Urinary bladder (tissue), 4 donors: Measurements from ENCODE around the gene EHBP1. TPM values are rescaled to one million over a fixed set of nuclear protein-coding genes. Genes with fewer than 3 reads are reported as not detected.

Source experiments
- DNase-seq: peaks from one replicate; pipeline ENCODE4 v3.0.0-alpha.2; 2015; ENCODE audit errors: extremely low spot score
- H3K27ac ChIP-seq: one replicate; pipeline ENCODE4 v1.5.1; 2013; ENCODE audit warnings: low read depth, mild to moderate bottlenecking, moderate library complexity
- H3K36me3 ChIP-seq: one replicate; pipeline ENCODE4 v1.6.1; 2013; ENCODE audit warnings: mild to moderate bottlenecking, moderate library complexity; ENCODE audit not compliant: insufficient read depth
- H3K4me1 ChIP-seq: one replicate; pipeline ENCODE4 v1.6.1; 2013; ENCODE audit warnings: mild to moderate bottlenecking, moderate library complexity; ENCODE audit not compliant: insufficient read depth
- H3K4me3 ChIP-seq: one replicate; pipeline ENCODE4 v1.5.1; 2013; ENCODE audit warnings: low read depth, low read length
- WGBS: extraction: QIAGEN DNeasy Blood & Tissue Kit; methylation state at CpG from one replicate; pipeline ENCODE4 v1.1.7; 2013; 5-methylcytosine and 5-hydroxymethylcytosine counted together
- polyA plus RNA-seq: library from polyadenylated mRNA; stranded (reverse); fragments of 200-250 nt; gene quantifications from one replicate; pipeline ENCODE4 v1.2.3, GENCODE V29; 2013
- total RNA-seq: library from RNA; depleted of rRNA; stranded (reverse); fragments of >200 nt; gene quantifications from one replicate; pipeline ENCODE4 v1.2.3, GENCODE V29; 2014
- donor health status: healthy with polysubstance abuse.
- donor health status: healthy.

The EHBP1 gene
- total and polyA plus RNA-seq, 2 donors = 41.0 to 145 TPM

- H3K4me3 ChIP-seq = no peak overlapping the region
- H3K4me1 ChIP-seq = no peaks in the 10 kb centered on the region
- no peak for DNase-seq
- no peaks in the 10 kb centered on the region for H3K36me3 ChIP-seq
- WGBS = 98% methylated on average over 2 of the region's 2 CpGs
- no peak overlapping the region for H3K27ac ChIP-seq
Measured at GRCh38 chr2:62974999-62975398, 269.5 kb downstream of the EHBP1 start.

GRCh38 chr2:62991605-62992004 is 286.1 kb downstream of the EHBP1 start:
- Histone ChIP-seq H3K4me1 (no peaks in the 10 kb centered on the region), H3K36me3 (no peaks in the 10 kb centered on the region), H3K27ac (no peak overlapping the region), H3K4me3 (no peak overlapping the region)
- DNase-seq = no peak
- 90% methylated on average over 3 of the region's 3 CpGs for WGBS

DNA sequence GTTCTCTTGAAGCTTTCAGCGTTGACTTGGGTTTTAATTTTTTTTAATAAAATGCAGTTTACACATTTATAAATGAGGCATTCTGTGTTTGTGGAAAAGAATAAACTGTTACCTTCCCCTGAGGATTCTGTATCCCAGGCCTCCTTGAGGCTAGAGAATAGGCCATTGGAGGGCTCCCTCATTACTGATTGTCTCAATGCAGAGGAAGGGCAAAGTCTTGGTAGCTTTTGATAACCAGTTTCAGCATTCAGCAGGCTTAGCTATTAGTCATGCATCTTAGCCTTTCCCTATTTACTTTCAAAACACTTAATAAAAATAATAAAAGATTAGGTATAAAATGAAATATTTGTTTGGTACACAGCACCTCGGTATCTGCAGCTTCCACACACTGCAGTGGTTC is 287.0 kb downstream of the EHBP1 start:
- Histone ChIP-seq H3K36me3 (no peaks in the 10 kb centered on the region), H3K4me1 (no peaks in the 10 kb centered on the region), H3K27ac (no peak overlapping the region), H3K4me3 (no peak overlapping the region)
- DNase-seq = no peak
- WGBS = 86% methylated on average over 2 of the region's 2 CpGs

DNA sequence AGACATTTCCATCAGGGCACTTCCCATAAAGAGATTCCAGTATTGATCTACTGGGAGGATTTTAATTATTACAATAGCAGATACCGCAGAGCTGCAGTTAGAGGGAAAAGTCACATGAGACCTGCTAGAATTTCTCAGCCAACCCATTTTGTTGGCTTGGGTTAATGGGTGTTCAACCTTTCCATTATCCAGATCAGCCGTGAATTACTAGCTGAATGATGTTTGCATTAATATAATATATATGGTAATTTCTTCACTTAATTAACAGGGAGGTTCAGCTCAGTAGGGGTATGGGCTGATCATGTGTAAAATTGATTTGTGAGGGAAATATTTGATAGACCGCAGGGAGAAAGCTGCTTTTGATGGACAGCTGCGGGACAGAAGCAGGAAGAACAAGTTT is 288.7 kb downstream of the EHBP1 start:
- Histone ChIP-seq H3K4me3 (no peak overlapping the region), H3K36me3 (no peaks in the 10 kb centered on the region), H3K27ac (no peak overlapping the region), H3K4me1 (no peaks in the 10 kb centered on the region)
- WGBS = 95% methylated on average over 4 of the region's 4 CpGs
- DNase-seq = no peak

GRCh38 chr2:62996534-62997186 is 291.1 kb downstream of the EHBP1 start:
- H3K4me1 ChIP-seq = no peaks in the 10 kb centered on the region
- 94% methylated on average over 12 of the region's 12 CpGs for WGBS

DNA sequence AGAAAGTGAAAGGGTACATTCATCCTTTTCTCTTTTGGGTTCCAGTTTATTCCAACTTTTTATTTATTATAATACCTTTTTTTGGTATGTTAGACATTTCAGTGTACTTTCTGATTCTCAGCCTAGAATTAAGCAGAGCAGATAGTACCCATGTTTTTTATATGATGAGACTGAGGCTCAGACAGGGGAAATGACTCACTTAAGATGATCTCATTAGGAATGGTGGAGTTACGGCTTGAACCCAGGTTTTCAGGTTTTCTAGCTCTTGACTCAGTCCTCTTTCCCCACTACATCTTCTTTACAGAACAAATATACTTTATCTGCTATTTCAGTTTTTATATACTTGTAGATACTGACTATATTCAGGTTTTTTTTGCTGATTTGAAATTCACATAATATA is 293.4 kb downstream of the EHBP1 start:
- Histone ChIP-seq H3K4me1 (no peaks in the 10 kb centered on the region), H3K27ac (no peak overlapping the region), H3K36me3 (peaks cover 2% of the 10 kb centered on the region), H3K4me3 (no peak overlapping the region)
- 90% methylated on average over 1 of the region's 1 CpG for WGBS
- DNase-seq = no peak

More at GRCh38 chr2:62996534-62997186, 291.1 kb downstream of the EHBP1 start:
- DNase-seq = no peak
- Histone ChIP-seq H3K4me3 (no peak overlapping the region), H3K27ac (no peak overlapping the region), H3K36me3 (peaks cover 2% of the 10 kb centered on the region)

GRCh38 chr2:62999905-63000304 is 294.4 kb downstream of the EHBP1 start:
- 71% methylated on average over 1 of the region's 1 CpG for WGBS
- H3K4me1 ChIP-seq = no peaks in the 10 kb centered on the region
- no peak overlapping the region for H3K4me3 ChIP-seq
- peaks cover 2% of the 10 kb centered on the region for H3K36me3 ChIP-seq
- DNase-seq = no peak
- no peak overlapping the region for H3K27ac ChIP-seq

DNA sequence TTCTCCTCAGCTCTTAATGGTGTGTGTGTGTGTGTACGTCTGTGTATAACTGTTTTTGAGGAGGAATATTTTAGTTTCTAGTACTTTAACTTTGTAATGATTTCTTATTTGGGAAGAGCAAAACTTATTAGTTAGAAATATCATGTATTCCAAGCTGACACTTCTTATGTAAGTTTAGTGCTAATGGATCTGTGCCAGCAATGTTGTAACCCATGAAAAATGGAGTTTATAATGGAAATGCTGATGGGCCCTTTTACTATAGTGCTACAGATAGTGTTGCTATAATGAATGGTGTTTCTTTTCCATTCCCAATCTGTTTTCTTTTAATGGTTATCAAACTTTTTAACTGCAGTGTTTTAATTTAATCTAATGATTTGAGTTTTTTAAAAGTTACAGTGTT is 295.3 kb downstream of the EHBP1 start:
- Histone ChIP-seq H3K27ac (no peak overlapping the region), H3K36me3 (peaks cover 2% of the 10 kb centered on the region), H3K4me1 (no peaks in the 10 kb centered on the region), H3K4me3 (no peak overlapping the region)
- DNase-seq = no peak
- WGBS = 74% methylated on average over 1 of the region's 1 CpG

- Histone ChIP-seq H3K4me1 (no peaks in the 10 kb centered on the region), H3K4me3 (no peak overlapping the region), H3K36me3 (peaks cover 2% of the 10 kb centered on the region), H3K27ac (no peak overlapping the region)
- DNase-seq = no peak
Measured at GRCh38 chr2:63001576-63001975, 296.1 kb downstream of the EHBP1 start.

DNA sequence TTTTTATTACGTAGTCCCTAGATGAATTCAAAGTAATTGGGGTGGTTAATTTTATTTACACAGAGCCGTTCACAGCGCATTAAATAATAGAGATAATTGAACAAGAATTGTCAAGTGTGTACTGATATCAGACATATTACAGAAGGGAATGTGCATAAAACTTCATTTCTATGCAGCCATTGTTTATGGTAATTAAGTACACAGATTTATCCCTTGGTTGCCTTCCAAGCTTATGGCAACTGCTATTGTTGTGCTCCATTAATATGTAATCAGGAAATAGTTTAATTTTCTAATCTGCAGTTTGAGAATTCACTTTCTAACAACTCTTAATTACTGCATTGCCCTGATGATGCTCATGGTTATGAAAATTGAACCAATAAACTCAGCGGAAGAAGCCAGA is 297.8 kb downstream of the EHBP1 start:
- Histone ChIP-seq H3K36me3 (peaks cover 2% of the 10 kb centered on the region), H3K4me1 (no peaks in the 10 kb centered on the region), H3K27ac (no peak overlapping the region), H3K4me3 (no peak overlapping the region)
- 95% methylated on average over 4 of the region's 4 CpGs for WGBS
- no peak for DNase-seq

DNA sequence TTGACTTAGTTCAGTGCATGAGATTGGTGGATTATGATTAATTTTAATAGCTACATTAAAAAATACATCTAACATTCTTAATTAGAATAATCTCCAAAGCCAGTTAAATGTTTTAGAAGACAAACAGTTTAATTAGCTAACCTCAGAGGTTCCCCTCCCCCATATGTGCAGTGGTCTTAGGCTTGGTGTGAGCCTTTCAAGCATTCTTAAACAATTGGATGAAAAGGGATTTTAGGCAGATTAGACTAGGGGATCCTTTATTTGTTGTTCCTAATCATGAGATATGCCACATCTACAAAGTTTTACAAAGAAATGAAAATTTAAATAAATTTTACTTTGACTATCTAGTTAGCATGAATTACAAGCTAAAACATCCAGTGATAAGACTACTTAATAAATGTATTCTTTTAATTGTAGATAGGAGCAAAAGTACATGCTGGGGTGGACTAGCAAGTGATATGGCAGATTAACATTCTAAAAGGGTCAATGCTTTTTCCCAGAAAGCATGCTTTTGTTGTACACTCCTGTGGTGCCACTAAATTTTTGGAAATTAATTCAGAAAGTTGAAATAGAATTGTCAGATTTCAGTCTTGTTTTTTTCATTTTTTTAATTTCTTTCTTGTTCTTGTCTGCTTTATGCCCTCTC is 302.4 kb downstream of the EHBP1 start:
- no peak for DNase-seq

GRCh38 chr2:63008838-63009237 is 303.3 kb downstream of the EHBP1 start:
- Histone ChIP-seq H3K27ac (no peak overlapping the region), H3K4me1 (no peaks in the 10 kb centered on the region), H3K4me3 (no peak overlapping the region), H3K36me3 (no peaks in the 10 kb centered on the region)
- no peak for DNase-seq
- WGBS = 96% methylated on average over 1 of the region's 1 CpG

More for the DNA sequence above, 302.4 kb downstream of the EHBP1 start:
- Histone ChIP-seq H3K4me3 (no peak overlapping the region), H3K27ac (no peak overlapping the region), H3K36me3 (no peaks in the 10 kb centered on the region), H3K4me1 (no peaks in the 10 kb centered on the region)

DNA sequence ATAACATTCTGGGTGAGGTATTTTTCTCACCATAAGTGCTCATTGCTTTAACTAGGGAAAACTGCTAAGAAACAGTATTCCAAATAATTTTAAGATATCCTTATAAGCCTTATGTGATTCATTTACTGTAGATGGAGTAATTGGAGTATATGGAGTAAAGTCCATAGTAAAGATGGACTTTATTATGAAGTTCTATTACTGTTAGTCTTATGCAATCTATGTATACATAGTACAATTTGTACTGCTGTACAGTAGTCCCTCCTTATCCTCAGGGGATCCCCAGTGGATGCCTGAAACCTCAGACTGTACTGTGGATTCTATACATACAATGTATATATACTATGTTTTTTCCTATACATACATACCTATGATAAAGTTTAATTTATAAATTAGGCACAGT is 304.0 kb downstream of the EHBP1 start:
- no peak overlapping the region for H3K4me3 ChIP-seq
- no peaks in the 10 kb centered on the region for H3K4me1 ChIP-seq
- no peaks in the 10 kb centered on the region for H3K36me3 ChIP-seq
- no peak overlapping the region for H3K27ac ChIP-seq
- no peak for DNase-seq

DNA sequence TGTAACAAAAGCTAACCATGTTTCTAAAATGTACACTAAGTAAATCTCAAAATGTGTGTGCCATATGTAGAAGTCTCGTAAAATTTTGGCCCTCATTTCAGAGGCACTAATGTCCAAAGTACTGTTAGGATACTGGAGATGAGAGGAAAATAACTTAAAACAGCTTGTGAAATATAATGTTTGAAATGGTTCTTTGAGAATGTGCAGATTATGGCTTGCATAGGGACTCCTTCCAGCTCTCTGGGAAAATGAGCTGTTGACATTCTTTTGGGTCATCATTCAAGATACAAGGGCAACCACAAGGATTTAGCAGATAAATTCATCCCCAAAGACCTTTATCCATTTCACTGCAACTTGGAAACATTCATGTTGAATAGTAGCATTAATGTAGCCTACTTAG is 307.0 kb downstream of the EHBP1 start:
- DNase-seq = no peak
- H3K4me3 ChIP-seq = no peak overlapping the region
- no peak overlapping the region for H3K27ac ChIP-seq
- H3K36me3 ChIP-seq = no peaks in the 10 kb centered on the region
- no peaks in the 10 kb centered on the region for H3K4me1 ChIP-seq
- WGBS = 74% methylated on average over 1 of the region's 1 CpG
